Vagina (tissue), 2 donors: ENCODE results near the gene DDIAS.

ENCODE experiments used
- POLR2A ChIP-seq, 2 donors: fragments of 450-650 bp; IDR thresholded peaks; one replicate each; pipeline ENCODE4 v1.6.1; 2017; ENCODE audit warnings: antibody characterized with exemption in 2 of 2, mild to moderate bottlenecking in 2 of 2, moderate library complexity in 2 of 2
- POLR2AphosphoS5 ChIP-seq, 2 donors: sonication (generic); formaldehyde crosslinking; IDR thresholded peaks; one replicate each; pipeline ENCODE4 v1.9.0; 2017; ENCODE audit warnings: antibody characterized with exemption in 2 of 2, mild to moderate bottlenecking in 2 of 2, low read depth in 1 of 2; ENCODE audit not compliant: insufficient read depth in 1 of 2
- TF ChIP-seq, protein P1 (sequence below), 3 experiments: fragments of 450-650 bp in 2 of 3; fragments of 200-600 bp in 1 of 3; sonication (generic) in 1 of 3; IDR thresholded peaks; one replicate each; pipeline ENCODE4 v1.5.1; 2017 to 2019; ENCODE audit warnings: antibody characterized with exemption in 3 of 3, mild to moderate bottlenecking in 2 of 3, moderate library complexity in 2 of 3

DNA sequence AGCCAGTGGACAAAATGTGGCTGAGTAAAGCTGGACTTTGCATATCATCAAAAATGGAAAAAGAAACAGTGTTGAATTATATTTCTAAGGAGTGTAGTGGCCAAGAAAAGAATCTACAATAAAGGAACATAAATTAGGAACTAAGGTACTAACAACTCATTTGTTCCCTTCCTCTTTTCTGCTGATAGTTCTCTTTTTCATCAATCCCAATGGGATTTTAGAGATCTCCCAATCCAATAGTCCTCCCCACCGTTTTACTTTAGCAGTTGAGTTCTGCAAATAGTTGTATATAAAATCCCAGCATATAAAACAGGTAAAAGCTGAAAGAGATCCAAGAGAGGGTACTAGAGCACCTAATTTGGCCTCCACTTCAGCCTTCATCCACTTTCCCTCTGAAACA, 3.3 kb upstream of the DDIAS start:
- TF ChIP-seq, protein P1, sequence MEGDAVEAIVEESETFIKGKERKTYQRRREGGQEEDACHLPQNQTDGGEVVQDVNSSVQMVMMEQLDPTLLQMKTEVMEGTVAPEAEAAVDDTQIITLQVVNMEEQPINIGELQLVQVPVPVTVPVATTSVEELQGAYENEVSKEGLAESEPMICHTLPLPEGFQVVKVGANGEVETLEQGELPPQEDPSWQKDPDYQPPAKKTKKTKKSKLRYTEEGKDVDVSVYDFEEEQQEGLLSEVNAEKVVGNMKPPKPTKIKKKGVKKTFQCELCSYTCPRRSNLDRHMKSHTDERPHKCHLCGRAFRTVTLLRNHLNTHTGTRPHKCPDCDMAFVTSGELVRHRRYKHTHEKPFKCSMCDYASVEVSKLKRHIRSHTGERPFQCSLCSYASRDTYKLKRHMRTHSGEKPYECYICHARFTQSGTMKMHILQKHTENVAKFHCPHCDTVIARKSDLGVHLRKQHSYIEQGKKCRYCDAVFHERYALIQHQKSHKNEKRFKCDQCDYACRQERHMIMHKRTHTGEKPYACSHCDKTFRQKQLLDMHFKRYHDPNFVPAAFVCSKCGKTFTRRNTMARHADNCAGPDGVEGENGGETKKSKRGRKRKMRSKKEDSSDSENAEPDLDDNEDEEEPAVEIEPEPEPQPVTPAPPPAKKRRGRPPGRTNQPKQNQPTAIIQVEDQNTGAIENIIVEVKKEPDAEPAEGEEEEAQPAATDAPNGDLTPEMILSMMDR (IDR thresholded peaks at IDR 0.05): no peak
- no peak for TF ChIP-seq POLR2AphosphoS5 (IDR thresholded peaks at IDR 0.05; ENCODE audit: insufficient read depth in 1 of 2, low read depth in 1 of 2)
- TF ChIP-seq POLR2A (IDR thresholded peaks at IDR 0.05): no peak
